IPS DF 4.7 (cell line): ENCODE measurements around the gene ARF1.

ENCODE experiments used
- DNase-seq: peaks from one replicate; pipeline ENCODE4 v3.0.0-alpha.2; 2013; ENCODE audit warnings: low spot score; ENCODE audit errors: extremely low read depth

ARF1 gene

DNA sequence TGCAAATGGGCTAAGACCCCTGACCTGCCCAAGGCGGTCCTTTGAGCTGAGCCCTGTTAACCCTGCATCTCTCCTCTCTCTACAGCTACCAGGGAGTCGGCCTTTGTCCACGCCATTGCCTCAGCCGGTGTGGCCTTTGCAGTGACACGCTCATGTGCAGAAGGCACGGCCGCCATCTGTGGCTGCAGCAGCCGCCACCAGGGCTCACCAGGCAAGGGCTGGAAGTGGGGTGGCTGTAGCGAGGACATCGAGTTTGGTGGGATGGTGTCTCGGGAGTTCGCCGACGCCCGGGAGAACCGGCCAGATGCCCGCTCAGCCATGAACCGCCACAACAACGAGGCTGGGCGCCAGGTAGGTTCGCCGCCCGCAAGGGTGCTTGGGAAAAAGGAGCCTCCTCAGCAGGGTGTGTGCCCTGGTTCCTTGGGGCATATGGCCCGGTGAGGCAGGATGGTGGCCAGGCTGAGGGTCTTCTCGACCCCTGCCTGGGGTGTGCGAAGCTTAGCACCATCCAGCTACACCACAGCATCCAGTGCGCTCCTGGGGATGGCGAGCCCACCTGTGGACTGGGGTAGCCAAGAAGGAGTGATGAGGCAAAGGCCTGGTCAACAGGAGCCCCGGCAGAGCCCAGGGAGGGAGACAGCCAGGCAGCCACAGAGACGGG, 31.8 kb upstream of the ARF1 start:
- no peak for DNase-seq

DNA sequence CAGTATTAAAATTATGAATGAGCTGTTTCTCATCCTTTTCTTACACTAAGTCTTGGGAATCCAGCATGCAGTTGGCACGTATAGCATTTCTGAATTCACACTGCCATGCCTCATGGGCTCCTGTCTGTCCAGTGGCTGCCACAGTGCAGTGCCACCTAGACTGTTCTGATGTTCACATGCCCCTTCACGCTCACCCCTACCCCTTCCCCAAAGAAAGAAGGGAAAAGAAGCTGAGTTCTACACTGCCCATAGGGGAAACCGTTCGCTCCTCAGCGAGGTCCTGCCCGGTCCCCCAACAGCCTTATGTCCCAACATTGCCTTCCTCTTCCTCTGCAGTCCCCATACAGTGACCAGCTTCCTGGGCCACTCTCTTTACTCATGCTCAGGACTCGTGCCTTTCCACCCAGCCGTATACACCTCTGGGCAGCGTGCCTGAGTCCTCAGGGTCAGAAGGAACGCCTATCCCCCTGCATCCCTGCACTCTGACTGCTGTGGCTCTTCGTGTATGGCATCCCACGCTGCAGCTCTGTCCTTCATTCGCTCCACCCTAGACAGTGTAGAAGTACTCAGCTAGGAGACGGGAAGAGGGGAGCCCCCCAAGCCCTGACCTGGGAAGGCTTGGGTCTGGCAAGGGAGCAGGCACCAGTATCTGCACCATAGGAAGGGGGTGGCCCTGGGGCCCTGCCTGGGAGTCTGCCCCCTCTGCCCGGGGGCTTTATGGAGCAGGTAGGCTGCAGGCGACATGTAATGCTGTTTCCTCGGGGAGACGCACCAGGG, 24.1 kb upstream of the ARF1 start:
- no peak for DNase-seq

GRCh38 chr1:228058949-228059633, 23.4 kb upstream of the ARF1 start:
- no peak for DNase-seq

DNA sequence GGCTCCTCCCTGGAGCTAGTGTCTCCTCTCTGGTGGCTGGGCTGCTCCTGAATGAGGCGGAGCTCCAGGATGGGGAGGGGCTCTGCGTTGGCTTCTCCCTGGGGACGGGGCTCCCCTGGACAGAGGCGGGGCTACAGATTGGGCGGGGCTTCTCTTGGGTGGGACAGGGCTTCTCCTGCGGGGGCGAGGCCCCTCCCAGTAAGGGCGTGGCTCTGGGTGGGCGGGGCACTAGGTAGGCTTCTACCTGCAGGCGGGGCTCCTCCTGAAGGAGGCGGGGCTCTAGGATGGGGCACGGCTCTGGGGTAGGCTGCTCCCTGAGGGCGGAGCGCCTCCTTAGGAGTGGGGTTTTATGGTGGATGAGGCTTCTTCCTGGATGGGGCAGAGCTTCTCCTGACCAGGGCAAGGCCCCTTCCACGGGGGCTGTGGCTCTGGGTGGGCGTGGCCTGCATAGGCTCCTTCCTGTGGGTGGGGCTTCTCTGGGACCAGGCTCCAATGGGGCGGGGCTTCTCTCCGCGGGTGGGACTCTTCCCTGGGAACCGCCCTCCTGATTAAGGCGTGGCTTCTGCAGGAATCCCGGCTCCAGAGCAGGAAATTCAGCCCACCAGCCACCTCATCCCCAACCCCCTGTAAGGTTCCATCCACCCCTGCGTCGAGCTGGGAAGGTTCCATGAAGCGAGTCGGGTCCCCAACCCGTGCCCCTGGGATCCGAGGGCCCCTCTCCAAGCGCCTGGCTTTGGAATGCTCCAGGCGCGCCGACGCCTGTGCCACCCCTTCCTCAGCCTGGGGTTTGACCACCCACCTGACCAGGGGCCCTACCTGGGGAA, 22.7 kb upstream of the ARF1 start:
- no peak for DNase-seq

GRCh38 chr1:228060458-228061190, 21.9 kb upstream of the ARF1 start:
- no peak for DNase-seq

DNA sequence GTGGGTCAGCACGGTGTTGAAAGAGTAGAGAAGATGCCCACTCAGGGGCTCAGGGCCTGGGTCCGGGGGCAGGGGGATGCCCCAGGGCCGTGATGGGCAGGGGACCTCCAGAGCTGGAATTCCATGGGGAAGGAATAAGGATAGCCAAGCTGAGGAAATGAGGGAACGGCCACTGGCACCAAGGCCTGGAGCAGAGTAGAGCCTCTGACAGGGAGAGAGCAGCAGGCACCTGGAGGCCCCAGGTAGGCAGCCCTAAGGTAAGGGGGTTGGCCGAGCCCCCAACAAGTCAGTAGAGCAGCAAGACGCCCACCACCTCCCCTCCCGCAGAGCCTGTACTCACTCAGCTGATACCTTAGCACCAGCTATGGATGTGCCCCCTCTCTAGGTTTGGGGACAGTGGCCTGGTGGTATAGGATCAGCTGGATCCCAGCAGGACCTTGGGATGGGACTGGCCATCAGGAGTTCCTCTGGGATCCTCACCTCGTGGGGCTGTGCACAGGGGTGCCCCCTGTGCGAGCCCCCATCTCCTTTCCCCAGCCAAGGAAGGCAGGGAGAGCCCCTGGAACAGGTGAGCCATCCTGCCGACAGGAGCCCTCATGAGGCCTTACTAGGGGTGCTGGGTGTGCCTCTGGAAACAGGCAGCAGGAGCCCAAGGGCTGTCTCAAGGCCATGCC, 21.0 kb upstream of the ARF1 start:
- no peak for DNase-seq

GRCh38 chr1:228062085-228062791, 20.3 kb upstream of the ARF1 start:
- DNase-seq = no peak

DNA sequence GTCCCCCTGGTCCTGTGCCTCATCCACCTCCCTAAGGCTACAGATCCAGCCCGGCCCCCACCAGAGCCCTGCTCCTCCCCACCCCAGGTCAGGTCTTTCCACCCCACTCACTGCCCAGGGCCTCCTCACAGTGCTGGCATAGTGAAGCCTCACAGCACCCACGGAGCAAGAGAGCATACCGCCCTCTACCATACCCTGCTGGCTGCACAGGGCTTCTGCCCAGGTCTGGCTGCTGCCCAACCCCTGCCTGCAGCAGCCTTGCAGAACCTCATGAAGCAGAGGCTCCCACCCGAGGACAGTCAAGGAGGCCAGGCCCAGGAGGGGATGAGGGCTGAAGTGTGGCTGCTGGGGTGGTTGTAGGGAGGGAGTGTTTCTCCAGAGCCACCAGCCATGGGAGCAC, 19.7 kb upstream of the ARF1 start:
- DNase-seq = no peak

DNA sequence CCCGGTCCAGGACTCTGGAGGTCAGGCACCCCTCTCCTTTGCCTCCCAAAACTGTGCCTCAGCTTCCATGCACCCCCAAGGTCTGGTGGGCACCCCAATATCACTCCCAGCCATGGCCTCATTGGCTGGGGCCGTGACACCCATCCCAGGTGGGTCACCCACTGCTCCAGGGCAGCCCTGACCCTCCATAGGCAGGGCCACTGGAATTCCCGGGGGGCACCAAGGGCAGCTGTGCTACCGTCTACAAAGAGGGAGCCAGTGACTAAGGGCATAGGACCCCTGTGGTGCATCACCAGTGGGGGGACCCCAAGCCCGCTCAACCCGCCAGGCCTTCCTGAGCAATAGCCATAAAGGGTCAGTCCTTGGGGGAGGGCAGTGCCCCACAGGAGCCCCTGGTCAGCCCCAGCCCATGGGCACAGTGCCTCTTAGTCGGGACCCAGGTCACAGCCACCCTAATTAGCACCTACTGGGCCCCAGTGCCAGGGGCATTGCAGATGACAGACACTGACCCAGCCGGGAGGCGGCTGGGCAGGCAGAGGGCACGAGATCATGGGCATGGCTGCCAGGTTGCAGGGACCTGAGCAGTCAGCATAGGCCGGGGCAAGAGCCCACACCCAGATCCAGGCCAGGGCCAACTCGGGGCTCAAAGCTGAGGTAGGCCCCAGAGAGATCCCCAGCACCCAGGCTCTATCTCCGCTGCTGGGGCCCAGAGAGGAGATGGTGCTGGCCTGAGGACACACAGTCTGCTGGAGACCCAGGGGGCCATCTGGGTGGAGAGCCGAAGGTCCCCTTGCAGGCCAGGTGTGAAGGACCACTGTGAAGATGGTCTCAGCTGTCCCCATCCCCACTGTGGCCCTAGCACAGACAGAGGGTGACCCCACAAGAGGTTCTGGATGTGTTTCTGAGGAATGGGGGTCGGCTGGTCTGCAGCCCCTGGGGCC, 19.0 kb upstream of the ARF1 start:
- DNase-seq = no peak

GRCh38 chr1:228064296-228064695, 18.2 kb upstream of the ARF1 start:
- DNase-seq = no peak

- DNase-seq = no peak
Measured at GRCh38 chr1:228064741-228065542, 17.6 kb upstream of the ARF1 start.

GRCh38 chr1:228065543-228066347, 16.8 kb upstream of the ARF1 start:
- no peak for DNase-seq

DNA sequence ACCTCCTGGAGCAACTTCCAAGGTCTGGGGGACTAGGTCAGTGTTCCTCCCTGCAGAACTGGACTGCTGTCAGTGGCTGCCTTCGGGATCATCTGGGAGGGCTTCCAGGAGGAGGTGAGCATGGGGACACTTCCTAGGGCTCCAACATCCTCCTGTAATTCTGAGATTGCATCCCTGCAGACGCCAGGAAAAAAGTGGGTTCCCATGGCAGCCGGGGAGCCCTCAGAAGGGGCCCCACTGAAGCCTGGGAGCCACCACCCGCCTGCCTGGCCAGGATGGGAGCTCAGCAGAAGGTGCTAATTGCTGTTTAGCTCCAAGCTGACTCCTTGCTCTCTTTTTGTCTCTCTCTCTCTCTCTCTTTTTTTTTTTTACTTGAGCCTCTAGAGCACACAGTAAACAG, 16.1 kb upstream of the ARF1 start:
- DNase-seq = no peak

- DNase-seq = no peak
Measured at GRCh38 chr1:228066891-228067654, 15.4 kb upstream of the ARF1 start.

DNA sequence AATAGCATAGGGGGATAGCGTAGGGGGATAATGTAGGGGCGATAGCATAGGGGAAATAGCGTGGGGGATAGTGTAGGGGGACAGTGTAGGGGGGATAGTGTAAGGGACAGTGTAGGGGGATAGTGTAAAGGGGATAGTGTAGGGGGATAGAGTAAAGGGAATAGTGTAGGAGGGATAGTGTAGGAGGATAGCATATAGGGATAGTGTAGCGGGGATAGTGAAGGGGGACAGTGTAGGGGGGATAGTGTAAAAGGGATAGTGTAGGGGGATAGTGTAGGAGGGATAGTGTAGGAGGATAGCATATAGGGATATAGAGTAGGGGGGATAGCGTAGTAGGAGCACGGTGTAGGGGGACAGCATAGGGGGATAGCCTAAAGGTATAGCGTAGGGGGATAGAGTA, 14.1 kb upstream of the ARF1 start:
- DNase-seq = no peak

DNA sequence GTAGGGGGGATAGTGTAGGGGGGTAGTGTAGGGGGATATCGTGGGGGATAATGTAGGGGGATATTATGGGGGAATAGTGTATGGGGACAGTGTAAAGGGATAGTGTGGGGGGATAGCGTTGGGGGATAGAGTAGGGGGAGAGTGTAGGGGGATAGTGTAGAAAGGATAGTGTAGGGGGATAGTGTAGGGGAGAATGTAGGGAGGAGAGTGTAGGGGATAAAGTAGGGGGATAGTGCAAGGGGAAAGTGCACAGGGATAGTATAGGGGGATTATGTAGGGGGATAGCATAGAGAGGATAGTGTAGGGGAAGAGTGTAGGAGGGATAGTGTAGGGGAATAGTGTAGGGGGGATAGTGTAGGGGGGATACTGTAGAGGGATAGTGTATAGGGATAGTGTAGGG, 12.3 kb upstream of the ARF1 start:
- DNase-seq = no peak
